Activated CD8-positive, alpha-beta T cell treated with anti-CD3 and anti-CD28 coated beads for 36 hours (primary cell): ENCODE results near the gene SCG2. TPM values are rescaled to one million over a fixed set of nuclear protein-coding genes. Genes with fewer than 3 reads are reported as not detected.

ENCODE experiments used
- ATAC-seq: fragments of 200-7000 bp; cut with Tn5 transposase; one replicate; pipeline ENCODE4 v1.10.0; 2021; ENCODE audit warnings: mild to moderate bottlenecking, moderate library complexity
- CTCF ChIA-PET: fragments of 350-600 bp; sonication (Branson Sonifier 250); formaldehyde crosslinking; loops from one replicate; lab custom pipeline; 2021; ENCODE audit warnings: antibody characterized with exemption; lab: Charles Lee
- POLR2A ChIA-PET: fragments of 350-600 bp; sonication (Branson Sonifier 250); formaldehyde crosslinking; loops from one replicate; lab custom pipeline; 2021; ENCODE audit warnings: antibody characterized with exemption; lab: Charles Lee
- DNase-seq: peaks from one replicate; pipeline ENCODE4 v3.0.0-alpha.2; 2020
- H3K27ac Mint-ChIP-seq: one replicate; pipeline ENCODE4 v1.8.0; 2021; ENCODE audit warnings: mild to moderate bottlenecking, mixed read lengths
- H3K27me3 Mint-ChIP-seq: one replicate; pipeline ENCODE4 v1.8.0; 2021; ENCODE audit warnings: mixed read lengths
- H3K36me3 Mint-ChIP-seq: one replicate; pipeline ENCODE4 v1.8.0; 2021; ENCODE audit warnings: low read depth, mixed read lengths
- H3K4me1 Mint-ChIP-seq: one replicate; pipeline ENCODE4 v1.8.0; 2021; ENCODE audit warnings: low read depth, mixed read lengths
- H3K4me3 Mint-ChIP-seq: one replicate; pipeline ENCODE4 v1.8.0; 2021; ENCODE audit warnings: mild to moderate bottlenecking, moderate library complexity, mixed read lengths
- H3K9me3 Mint-ChIP-seq: one replicate; pipeline ENCODE4 v1.8.0; 2021; ENCODE audit warnings: mixed read lengths
- CTCF ChIP-seq: fragments of 200-600 bp; IDR thresholded peaks from one replicate; pipeline ENCODE4 v1.8.0; 2022; ENCODE audit warnings: antibody characterized with exemption, mild to moderate bottlenecking
- intact Hi-C: fragments of 100-400 bp; cut with micrococcal nuclease; formaldehyde crosslinking; loops from one replicate; pipeline ENCODE4 v1.10.0; 2022
- total RNA-seq, 2 experiments: library from RNA; stranded (reverse); gene quantifications; one replicate each; pipeline ENCODE4 v1.2.3, GENCODE V29; 2021

Gene SCG2
- total RNA-seq, 2 experiments from 2014 or later: not detected

DNA sequence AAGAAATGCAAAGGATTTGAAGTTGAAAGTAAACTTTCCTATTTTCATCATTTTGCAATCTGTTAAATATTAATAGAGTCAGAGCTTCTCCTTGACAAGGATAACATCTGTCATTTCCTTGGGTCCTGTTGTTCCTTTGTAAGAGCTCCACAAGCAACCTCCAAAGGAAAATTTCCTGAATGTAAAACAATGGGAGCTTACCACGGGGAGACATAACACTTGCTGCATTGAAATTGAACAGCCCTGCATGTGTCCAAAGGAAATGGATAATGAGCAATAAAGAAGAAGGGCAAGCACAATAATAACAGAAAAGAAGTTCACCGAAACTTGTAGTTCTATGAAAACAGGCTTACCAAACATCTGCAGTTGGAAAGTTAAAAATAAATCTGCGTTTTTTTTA, 42.0 kb upstream of the SCG2 start:
- no peak for TF ChIP-seq CTCF
- no peaks in the 10 kb centered on the region for H3K9me3 Mint-ChIP-seq
- no peak overlapping the region for H3K27ac Mint-ChIP-seq
- no peak for DNase-seq
- ChIA-PET CTCF (no interaction called here), POLR2A (no interaction called here)
- no peak for ATAC-seq
- intact Hi-C loops: no loop called here
- H3K4me3 Mint-ChIP-seq: no peak overlapping the region
- H3K27me3 Mint-ChIP-seq: no peaks in the 10 kb centered on the region
- no peaks in the 10 kb centered on the region for H3K4me1 Mint-ChIP-seq
- no peaks in the 10 kb centered on the region for H3K36me3 Mint-ChIP-seq

- ChIA-PET CTCF (no interaction called here), POLR2A (no interaction called here)
- TF ChIP-seq CTCF: no peak
- no peak overlapping the region for H3K4me3 Mint-ChIP-seq
- no peak overlapping the region for H3K27ac Mint-ChIP-seq
- H3K36me3 Mint-ChIP-seq: no peaks in the 10 kb centered on the region
- no peaks in the 10 kb centered on the region for H3K9me3 Mint-ChIP-seq
- H3K27me3 Mint-ChIP-seq: no peaks in the 10 kb centered on the region
- intact Hi-C loops: no loop called here
- DNase-seq (no peak), ATAC-seq (no peak)
- no peaks in the 10 kb centered on the region for H3K4me1 Mint-ChIP-seq
Observed at GRCh38 chr2:223643309-223643708, 41.1 kb upstream of the SCG2 start.

DNA sequence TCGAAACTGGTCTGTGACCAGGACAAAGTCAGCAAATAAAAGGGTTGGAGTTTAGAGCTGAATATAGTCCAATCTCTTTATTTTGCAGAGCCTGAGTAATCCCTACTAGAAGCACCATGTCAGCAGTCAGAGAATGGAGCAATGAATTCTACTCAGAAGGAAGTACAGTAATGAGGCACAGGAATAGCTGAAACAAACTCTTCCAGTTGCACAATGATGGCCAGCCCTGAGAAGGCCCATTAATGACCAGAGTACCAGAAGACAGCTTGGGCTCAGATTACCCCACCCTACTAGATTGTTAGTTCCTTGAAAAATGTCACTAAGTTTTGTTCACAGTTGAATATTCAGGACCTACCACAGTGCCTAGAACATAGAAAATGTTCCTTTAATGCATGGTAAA, 40.3 kb upstream of the SCG2 start:
- ATAC-seq: no peak
- ChIA-PET POLR2A (no interaction called here), CTCF (no interaction called here)
- DNase-seq: no peak
- Mint-ChIP-seq H3K27me3 (no peaks in the 10 kb centered on the region), H3K4me1 (no peaks in the 10 kb centered on the region), H3K9me3 (no peaks in the 10 kb centered on the region), H3K4me3 (no peak overlapping the region), H3K36me3 (no peaks in the 10 kb centered on the region), H3K27ac (no peak overlapping the region)
- TF ChIP-seq CTCF: no peak
- intact Hi-C loops: no loop called here

DNA sequence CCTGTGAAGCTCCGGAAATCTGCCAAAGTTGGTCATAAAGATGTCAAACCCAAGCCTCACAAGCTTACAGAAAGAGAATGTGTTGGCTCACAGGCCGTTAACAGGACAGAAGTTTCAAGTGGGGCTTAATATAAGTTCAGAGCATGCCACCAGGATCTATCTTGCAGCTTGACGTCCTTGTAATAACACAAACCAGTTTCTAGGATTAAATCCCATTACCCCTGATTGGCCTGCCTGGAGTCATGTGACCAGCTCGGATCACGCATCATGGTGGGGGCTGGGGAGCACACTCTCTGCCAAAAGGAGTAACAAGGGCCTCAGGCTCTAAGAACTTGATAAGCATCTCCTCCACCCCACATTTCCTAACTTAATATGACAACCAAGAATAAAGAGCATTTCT, 38.9 kb upstream of the SCG2 start:
- no peak overlapping the region for H3K4me3 Mint-ChIP-seq
- POLR2A ChIA-PET: no interaction called here

DNA sequence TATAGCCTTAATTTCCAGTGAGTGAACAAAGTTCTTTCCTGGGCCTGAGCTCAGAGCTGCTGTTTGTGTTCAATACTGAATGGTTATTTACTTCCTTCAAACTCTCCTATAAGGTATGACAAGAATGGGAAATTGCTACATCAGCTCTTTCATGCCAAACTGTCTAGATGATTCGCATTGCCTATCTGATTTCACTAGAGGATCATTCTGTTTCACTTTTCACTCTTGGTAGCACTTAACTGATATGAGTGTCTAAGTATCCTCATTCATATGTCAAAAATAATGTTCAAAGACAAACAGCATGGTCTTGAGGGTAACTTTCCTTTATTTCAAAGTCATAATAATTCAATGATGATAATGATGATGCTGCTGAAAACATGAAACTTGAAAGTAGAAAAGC, 32.9 kb upstream of the SCG2 start:
- ChIA-PET POLR2A (no interaction called here), CTCF (no interaction called here)
- no peak for DNase-seq
- Mint-ChIP-seq H3K36me3 (no peaks in the 10 kb centered on the region), H3K27ac (no peak overlapping the region), H3K27me3 (peaks cover 4% of the 10 kb centered on the region), H3K4me1 (no peaks in the 10 kb centered on the region), H3K4me3 (no peak overlapping the region), H3K9me3 (no peaks in the 10 kb centered on the region)
- no peak for TF ChIP-seq CTCF
- ATAC-seq: no peak
- intact Hi-C loops: no loop called here

More for the DNA sequence above, 38.9 kb upstream of the SCG2 start:
- TF ChIP-seq CTCF: no peak
- no peaks in the 10 kb centered on the region for H3K9me3 Mint-ChIP-seq
- ATAC-seq: no peak
- H3K36me3 Mint-ChIP-seq: no peaks in the 10 kb centered on the region
- no peaks in the 10 kb centered on the region for H3K27me3 Mint-ChIP-seq
- H3K4me1 Mint-ChIP-seq: no peaks in the 10 kb centered on the region
- no peak for DNase-seq
- H3K27ac Mint-ChIP-seq: no peak overlapping the region
- intact Hi-C loops: no loop called here
- CTCF ChIA-PET: no interaction called here
